ENCODE data around the gene SUSD1. TPM values are rescaled to one million over a fixed set of nuclear protein-coding genes. Genes with fewer than 3 reads are reported as not detected.

SUSD1 gene
- 10 to 100 TPM in 2 of 4 donors, 1 to 10 TPM in 2; 8.1 to 13.3 (median 10.0) TPM for total RNA-seq
- 4.5 TPM for polyA plus RNA-seq
- long read RNA-seq, donor 1, partial matches to known transcripts = 1 of 10 reads
- long read RNA-seq, donor 1, other reads (novel, unspliced or antisense) = 4 of 10 reads
- long read RNA-seq, donor 2, partial matches to known transcripts = 2 of 6 reads
- long read RNA-seq, donor 2, other reads (novel, unspliced or antisense) = 0 of 6 reads
- long read RNA-seq, donor 3, partial matches to known transcripts = 2 of 8 reads
- long read RNA-seq, donor 3, other reads (novel, unspliced or antisense) = 3 of 8 reads
- long read RNA-seq, donor 4, partial matches to known transcripts = 1 of 6 reads
- long read RNA-seq, donor 4, other reads (novel, unspliced or antisense) = 2 of 6 reads

GRCh38 chr9:112174965-112175795 is at the start of gene SUSD1:
SUSD1 (minus strand) TSS chr9:112175297; CDS start chr9:112175235, 62 bp downstream.
- ATAC-seq = peak; percentile 60 to 73
- H3K9me3 ChIP-seq (ENCODE audit: control insufficient read depth, low read length) = no peaks in the 10 kb centered on the region
- WGBS = 2% methylated on average over 88 of the region's 88 CpGs
- peak within 1 kb of the TSS; percentile 86 for H3K4me3 ChIP-seq (ENCODE audit: low read length)
- peaks cover 4% of the 10 kb centered on the region for H3K4me1 ChIP-seq (ENCODE audit: control insufficient read depth, insufficient read depth, low read length)
- peak; percentile 63 to 85 (median 84) for DNase-seq
- no peaks in the 10 kb centered on the region for H3K27me3 ChIP-seq (ENCODE audit: control insufficient read depth, insufficient read depth)
- H3K27ac ChIP-seq (ENCODE audit: low read length) = peak within 1 kb of the TSS; percentile 33
- intact Hi-C loops (cut with DNase I) = no loop called here

- intact Hi-C loops (cut with DNase I) = no loop called here
- H3K4me3 ChIP-seq (ENCODE audit: low read length) = no peak overlapping the region
- no peak overlapping the region for H3K27ac ChIP-seq (ENCODE audit: low read length)
- H3K9me3 ChIP-seq (ENCODE audit: control insufficient read depth, low read length) = no peaks in the 10 kb centered on the region
- DNase-seq = no peak
- WGBS = 96% methylated on average over 4 of the region's 4 CpGs
- no peak for ATAC-seq
- H3K27me3 ChIP-seq (ENCODE audit: control insufficient read depth, insufficient read depth) = no peaks in the 10 kb centered on the region
- H3K4me1 ChIP-seq (ENCODE audit: control insufficient read depth, insufficient read depth, low read length) = no peaks in the 10 kb centered on the region
Measured at GRCh38 chr9:112224401-112225289, 49.5 kb upstream of the SUSD1 start.

- Histone ChIP-seq H3K4me1 (ENCODE audit: control insufficient read depth, insufficient read depth, low read length) (no peaks in the 10 kb centered on the region), H3K4me3 (ENCODE audit: low read length) (no peak overlapping the region), H3K27ac (ENCODE audit: low read length) (no peak overlapping the region), H3K27me3 (ENCODE audit: control insufficient read depth, insufficient read depth) (no peaks in the 10 kb centered on the region), H3K9me3 (ENCODE audit: control insufficient read depth, low read length) (no peaks in the 10 kb centered on the region)
- no peak for ATAC-seq
- intact Hi-C loops (cut with DNase I) = no loop called here
- WGBS = 88% methylated on average over 3 of the region's 3 CpGs
- no peak for DNase-seq
Measured at GRCh38 chr9:112218908-112219307, 43.8 kb upstream of the SUSD1 start.

GRCh38 chr9:112212926-112213325 is 37.8 kb upstream of the SUSD1 start:
- H3K27me3 ChIP-seq (ENCODE audit: control insufficient read depth, insufficient read depth) = no peaks in the 10 kb centered on the region
- H3K4me3 ChIP-seq (ENCODE audit: low read length) = no peak overlapping the region
- H3K9me3 ChIP-seq (ENCODE audit: control insufficient read depth, low read length) = no peaks in the 10 kb centered on the region
- intact Hi-C loops (cut with DNase I) = no loop called here
- H3K27ac ChIP-seq (ENCODE audit: low read length) = no peak overlapping the region
- ATAC-seq (no peak), DNase-seq (no peak)
- H3K4me1 ChIP-seq (ENCODE audit: control insufficient read depth, insufficient read depth, low read length) = no peaks in the 10 kb centered on the region
- whole genome bisulfite sequencing = 92% methylated on average over 2 of the region's 2 CpGs

- intact Hi-C loops (cut with DNase I) = no loop called here
Measured at GRCh38 chr9:112207451-112207850, 32.4 kb upstream of the SUSD1 start.

GRCh38 chr9:112203536-112203935 is 28.4 kb upstream of the SUSD1 start:
- WGBS = 94% methylated on average over 2 of the region's 2 CpGs
- Histone ChIP-seq H3K27ac (ENCODE audit: low read length) (no peak overlapping the region), H3K9me3 (ENCODE audit: control insufficient read depth, low read length) (no peaks in the 10 kb centered on the region), H3K4me1 (ENCODE audit: control insufficient read depth, insufficient read depth, low read length) (no peaks in the 10 kb centered on the region), H3K4me3 (ENCODE audit: low read length) (no peak overlapping the region), H3K27me3 (ENCODE audit: control insufficient read depth, insufficient read depth) (no peaks in the 10 kb centered on the region)
- intact Hi-C loops (cut with DNase I) = no loop called here
- ATAC-seq (no peak), DNase-seq (no peak)

More at GRCh38 chr9:112207451-112207850, 32.4 kb upstream of the SUSD1 start:
- H3K4me3 ChIP-seq (ENCODE audit: low read length) = no peak overlapping the region
- H3K27ac ChIP-seq (ENCODE audit: low read length) = no peak overlapping the region
- WGBS = 98% methylated on average over 1 of the region's 1 CpG
- H3K4me1 ChIP-seq (ENCODE audit: control insufficient read depth, insufficient read depth, low read length) = no peaks in the 10 kb centered on the region
- ATAC-seq (no peak), DNase-seq (no peak)
- no peaks in the 10 kb centered on the region for H3K27me3 ChIP-seq (ENCODE audit: control insufficient read depth, insufficient read depth)
- no peaks in the 10 kb centered on the region for H3K9me3 ChIP-seq (ENCODE audit: control insufficient read depth, low read length)

GRCh38 chr9:112200711-112201110 is 25.6 kb upstream of the SUSD1 start:
- DNase-seq (no peak), ATAC-seq (no peak)
- Histone ChIP-seq H3K4me1 (ENCODE audit: control insufficient read depth, insufficient read depth, low read length) (no peaks in the 10 kb centered on the region), H3K4me3 (ENCODE audit: low read length) (no peak overlapping the region), H3K27me3 (ENCODE audit: control insufficient read depth, insufficient read depth) (no peaks in the 10 kb centered on the region), H3K9me3 (ENCODE audit: control insufficient read depth, low read length) (no peaks in the 10 kb centered on the region), H3K27ac (ENCODE audit: low read length) (no peak overlapping the region)
- WGBS = 90% methylated on average over 5 of the region's 5 CpGs
- intact Hi-C loops (cut with DNase I) = no loop called here

GRCh38 chr9:112198646-112199045 is 23.5 kb upstream of the SUSD1 start:
- Histone ChIP-seq H3K27ac (ENCODE audit: low read length) (no peak overlapping the region), H3K9me3 (ENCODE audit: control insufficient read depth, low read length) (no peaks in the 10 kb centered on the region), H3K4me3 (ENCODE audit: low read length) (no peak overlapping the region), H3K27me3 (ENCODE audit: control insufficient read depth, insufficient read depth) (no peaks in the 10 kb centered on the region), H3K4me1 (ENCODE audit: control insufficient read depth, insufficient read depth, low read length) (peaks cover 2% of the 10 kb centered on the region)
- WGBS = 79% methylated on average over 4 of the region's 4 CpGs
- no peak for DNase-seq
- no peak for ATAC-seq
- intact Hi-C loops (cut with DNase I) = no loop called here

GRCh38 chr9:112194969-112195431 is 19.9 kb upstream of the SUSD1 start:
- Histone ChIP-seq H3K9me3 (ENCODE audit: control insufficient read depth, low read length) (no peaks in the 10 kb centered on the region), H3K27ac (ENCODE audit: low read length) (peak overlapping the region; percentile 92), H3K4me3 (ENCODE audit: low read length) (no peak overlapping the region), H3K4me1 (ENCODE audit: control insufficient read depth, insufficient read depth, low read length) (peaks cover 2% of the 10 kb centered on the region), H3K27me3 (ENCODE audit: control insufficient read depth, insufficient read depth) (no peaks in the 10 kb centered on the region)
- ATAC-seq (peak; percentile 74 to 75), DNase-seq (no peak)
- WGBS = 65% methylated on average over 4 of the region's 4 CpGs
- intact Hi-C loops (cut with DNase I) = no loop called here

- H3K27me3 ChIP-seq (ENCODE audit: control insufficient read depth, insufficient read depth) = no peaks in the 10 kb centered on the region
- ATAC-seq (peak in 1 of 2 donors; percentile 57), DNase-seq (no peak)
- no peaks in the 10 kb centered on the region for H3K9me3 ChIP-seq (ENCODE audit: control insufficient read depth, low read length)
- H3K4me1 ChIP-seq (ENCODE audit: control insufficient read depth, insufficient read depth, low read length) = peaks cover 2% of the 10 kb centered on the region
- H3K4me3 ChIP-seq (ENCODE audit: low read length) = no peak overlapping the region
- 73% methylated on average over 6 of the region's 6 CpGs for WGBS
- intact Hi-C loops (cut with DNase I) = no loop called here
- H3K27ac ChIP-seq (ENCODE audit: low read length) = peak overlapping the region; percentile 47
Measured at GRCh38 chr9:112193572-112194288, 18.6 kb upstream of the SUSD1 start.

Data from right cardiac atrium (tissue), 5 donors.